GM13976 (cell line): ENCODE data around the gene GABRG3.

Experiments
- DNase-seq: peaks from one replicate; pipeline ENCODE4 v3.0.0; 2012; ENCODE audit warnings: low spot score
- CTCF ChIP-seq: IDR thresholded peaks from 2 replicates; pipeline ENCODE4 v1.5.1; 2012; ENCODE audit warnings: borderline replicate concordance, mild to moderate bottlenecking; ENCODE audit not compliant: insufficient read depth; ENCODE audit errors: extremely low read depth, missing control alignments, control extremely low read depth
- in situ Hi-C: fragments of 300-500 bp; cut with MboI; formaldehyde crosslinking; loops from one replicate; pipeline ENCODE4 v1.12.0; 2022; ENCODE audit warnings: low sequenced_read_pairs, mixed read lengths, inconsistent platforms; ENCODE audit not compliant: unreplicated experiment

GABRG3 gene

DNA sequence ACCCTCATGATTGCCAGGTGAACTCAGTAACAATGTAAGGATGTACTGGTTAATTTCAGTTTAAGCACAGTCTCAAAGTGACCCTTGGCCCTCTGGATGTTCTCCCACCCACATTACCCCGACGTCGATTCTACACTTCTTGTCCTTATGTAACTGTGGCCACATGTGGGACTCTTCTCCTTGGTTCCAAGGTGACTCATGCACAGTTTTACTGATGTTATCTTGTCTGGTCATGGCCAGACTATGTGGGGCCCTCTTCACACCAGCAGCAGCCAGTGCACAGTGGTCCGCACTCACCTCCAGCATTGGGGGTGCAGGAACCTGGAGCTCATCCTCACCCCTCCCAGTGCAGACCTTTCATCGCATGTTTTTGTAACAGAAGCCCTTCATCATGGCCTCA lies 608.8 kb downstream of the GABRG3 start:
- in situ Hi-C loops = no loop called here
- no peak for TF ChIP-seq CTCF
- DNase-seq = no peak

DNA sequence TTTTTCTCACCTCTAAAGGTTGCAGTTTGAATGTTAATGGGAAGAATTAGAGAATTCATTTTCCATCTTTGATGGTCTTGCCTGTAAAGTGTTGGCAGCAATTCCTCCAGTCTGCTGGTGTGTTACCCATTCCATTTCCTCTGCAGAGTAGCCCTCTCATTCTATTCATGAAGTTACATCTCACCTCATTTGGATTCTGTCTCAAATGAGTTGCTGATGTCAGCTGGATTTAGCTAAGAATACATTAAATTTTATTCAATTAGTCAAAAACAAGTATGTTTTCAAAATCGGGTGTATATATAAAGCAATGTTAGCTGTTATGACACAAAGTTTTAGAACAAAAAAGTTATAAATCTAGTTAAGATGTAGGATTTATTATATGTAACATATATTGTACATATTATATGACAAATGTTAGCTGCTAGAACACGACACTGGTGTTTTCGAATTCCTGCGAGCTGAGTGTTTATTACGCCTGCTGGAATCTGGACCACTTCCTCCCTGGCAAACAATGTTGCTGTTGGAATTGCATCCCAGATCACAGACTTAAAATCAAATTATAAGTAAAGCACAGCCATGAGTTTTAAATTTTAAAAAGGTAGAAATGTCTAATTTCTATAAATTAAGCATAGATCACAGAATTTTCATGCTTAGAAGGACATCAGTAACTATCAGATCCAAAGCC lies 611.9 kb downstream of the GABRG3 start:
- TF ChIP-seq CTCF = no peak
- in situ Hi-C loops = no loop called here
- no peak for DNase-seq

DNA sequence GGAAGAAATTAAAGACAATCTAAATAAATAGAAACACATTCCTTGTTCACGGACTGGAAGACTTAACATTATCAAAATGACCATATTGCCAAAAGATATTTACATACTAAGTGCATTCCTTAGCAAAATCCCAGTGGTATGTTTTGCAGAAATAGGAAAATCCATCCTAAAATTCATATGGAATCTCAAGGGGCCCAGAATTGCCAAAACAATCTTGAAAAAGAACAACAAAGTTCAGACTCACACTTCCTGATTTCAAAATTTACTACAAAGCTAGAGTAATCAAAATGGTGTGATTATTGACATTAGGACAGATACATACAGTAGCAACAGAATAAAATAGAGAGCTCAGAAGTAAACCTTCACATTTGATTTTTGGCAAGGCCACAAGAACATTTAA lies 612.7 kb downstream of the GABRG3 start:
- no peak for DNase-seq
- in situ Hi-C loops = no loop called here
- no peak for TF ChIP-seq CTCF

DNA sequence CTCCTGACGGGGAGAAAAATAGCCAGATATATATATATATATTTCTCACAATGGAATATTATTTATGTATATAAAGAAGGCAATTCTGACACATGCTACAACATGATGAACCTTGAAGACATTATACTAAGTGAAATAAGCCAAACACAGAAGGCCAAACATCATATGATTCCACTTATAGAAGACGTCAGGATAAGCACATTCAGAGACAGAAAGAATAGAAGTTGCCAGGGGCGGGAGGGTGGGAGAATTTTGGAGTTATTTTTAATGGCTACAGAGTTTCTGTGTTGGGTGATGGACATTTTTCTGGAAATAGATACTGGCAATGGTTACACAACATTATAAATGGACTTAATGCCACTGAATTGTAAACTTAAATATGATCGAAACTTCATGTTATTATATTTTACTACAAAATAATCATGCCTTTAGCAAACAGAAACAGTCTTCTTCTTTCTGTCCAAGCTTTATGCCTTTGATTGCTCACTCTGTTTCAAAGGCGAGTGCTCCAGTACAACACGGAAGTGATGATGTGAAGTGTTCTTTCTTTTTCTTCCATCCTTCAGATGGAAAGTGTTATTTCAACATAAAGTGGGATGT lies 614.2 kb downstream of the GABRG3 start:
- in situ Hi-C loops = no loop called here
- no peak for DNase-seq
- no peak for TF ChIP-seq CTCF

DNA sequence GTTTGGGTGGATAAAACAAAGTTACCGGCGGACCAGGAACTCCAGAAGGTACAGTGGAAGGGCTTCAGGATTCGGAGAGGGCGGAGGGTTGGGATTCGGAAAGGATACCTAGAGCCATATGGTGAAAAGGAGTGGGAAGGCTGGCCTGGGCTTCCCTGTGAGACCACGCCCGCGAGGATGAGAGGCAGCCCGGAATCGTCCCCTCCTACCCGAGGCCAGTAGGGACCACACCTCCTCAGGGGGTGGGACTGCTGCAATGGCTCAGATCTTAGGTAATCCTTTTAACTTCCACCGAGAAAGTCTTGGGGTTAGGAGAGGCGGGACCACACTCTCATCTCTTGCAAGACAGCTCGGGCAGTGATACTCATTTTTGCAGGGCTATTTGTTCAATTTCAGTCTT lies 616.8 kb downstream of the GABRG3 start:
- in situ Hi-C loops = no loop called here
- no peak for TF ChIP-seq CTCF
- no peak for DNase-seq

DNA sequence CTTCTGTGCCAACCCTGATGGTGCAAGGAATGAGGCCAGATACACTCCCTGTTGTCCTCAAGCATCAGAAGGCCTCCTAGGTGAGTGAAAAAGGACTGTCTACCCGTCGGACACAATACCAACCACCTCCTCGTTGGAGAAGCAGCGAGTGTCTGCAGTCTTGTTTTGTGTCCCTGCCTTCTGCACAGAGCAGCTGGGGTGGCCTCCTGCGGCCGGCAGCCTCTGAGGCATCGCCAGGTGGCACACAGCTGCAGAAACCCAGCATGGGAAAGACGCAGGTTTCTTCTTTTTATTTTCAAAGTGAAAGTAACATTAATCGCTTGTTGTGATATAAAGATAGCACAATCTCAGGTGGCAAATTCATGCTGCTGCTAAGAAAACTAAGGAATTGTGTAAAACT lies 618.3 kb downstream of the GABRG3 start:
- TF ChIP-seq CTCF = no peak
- DNase-seq = no peak
- in situ Hi-C loops = no loop called here
